ENCODE results near the gene RPTOR.

The RPTOR gene

GRCh38 chr17:80816241-80817103 is 271.8 kb downstream of the RPTOR start:
- Histone ChIP-seq H3K4me2 (ENCODE audit: low read length) (no peak overlapping the region), H3K27ac (ENCODE audit: low read depth, low read length, poor library complexity, severe bottlenecking) (no peak overlapping the region), H3K36me3 (ENCODE audit: insufficient read depth, low read length) (peaks cover 97% of the 10 kb centered on the region), H3K79me2 (ENCODE audit: insufficient read depth, low read length) (peaks cover 12% of the 10 kb centered on the region; the same call in 1 of the 2 replicates), H3K4me3 (ENCODE audit: low read depth, low read length, poor library complexity, severe bottlenecking) (no peak overlapping the region), H3K4me1 (ENCODE audit: insufficient read depth, low read length, severe bottlenecking) (no peaks in the 10 kb centered on the region), H3K9me3 (ENCODE audit: low read length) (no peaks in the 10 kb centered on the region), H3K9me2 (ENCODE audit: low read depth, low read length) (no peaks in the 10 kb centered on the region), H2AFZ (ENCODE audit: low read length) (no peak overlapping the region), H4K20me1 (ENCODE audit: insufficient read depth, low read length) (no peaks in the 10 kb centered on the region), H3K27me3 (ENCODE audit: insufficient read depth, low read length) (no peaks in the 10 kb centered on the region), H3K9ac (ENCODE audit: low read length) (no peak overlapping the region), H3F3A (ENCODE audit: insufficient read depth, low read length) (no peaks in the 10 kb centered on the region)
- TF ChIP-seq, protein P1, sequence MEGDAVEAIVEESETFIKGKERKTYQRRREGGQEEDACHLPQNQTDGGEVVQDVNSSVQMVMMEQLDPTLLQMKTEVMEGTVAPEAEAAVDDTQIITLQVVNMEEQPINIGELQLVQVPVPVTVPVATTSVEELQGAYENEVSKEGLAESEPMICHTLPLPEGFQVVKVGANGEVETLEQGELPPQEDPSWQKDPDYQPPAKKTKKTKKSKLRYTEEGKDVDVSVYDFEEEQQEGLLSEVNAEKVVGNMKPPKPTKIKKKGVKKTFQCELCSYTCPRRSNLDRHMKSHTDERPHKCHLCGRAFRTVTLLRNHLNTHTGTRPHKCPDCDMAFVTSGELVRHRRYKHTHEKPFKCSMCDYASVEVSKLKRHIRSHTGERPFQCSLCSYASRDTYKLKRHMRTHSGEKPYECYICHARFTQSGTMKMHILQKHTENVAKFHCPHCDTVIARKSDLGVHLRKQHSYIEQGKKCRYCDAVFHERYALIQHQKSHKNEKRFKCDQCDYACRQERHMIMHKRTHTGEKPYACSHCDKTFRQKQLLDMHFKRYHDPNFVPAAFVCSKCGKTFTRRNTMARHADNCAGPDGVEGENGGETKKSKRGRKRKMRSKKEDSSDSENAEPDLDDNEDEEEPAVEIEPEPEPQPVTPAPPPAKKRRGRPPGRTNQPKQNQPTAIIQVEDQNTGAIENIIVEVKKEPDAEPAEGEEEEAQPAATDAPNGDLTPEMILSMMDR (IDR thresholded peaks at IDR 0.05; ENCODE audit: low read length) = no peak
- TF ChIP-seq EZH2 (IDR thresholded peaks at IDR 0.05; ENCODE audit: borderline replicate concordance, low read length) = no peak

DNA sequence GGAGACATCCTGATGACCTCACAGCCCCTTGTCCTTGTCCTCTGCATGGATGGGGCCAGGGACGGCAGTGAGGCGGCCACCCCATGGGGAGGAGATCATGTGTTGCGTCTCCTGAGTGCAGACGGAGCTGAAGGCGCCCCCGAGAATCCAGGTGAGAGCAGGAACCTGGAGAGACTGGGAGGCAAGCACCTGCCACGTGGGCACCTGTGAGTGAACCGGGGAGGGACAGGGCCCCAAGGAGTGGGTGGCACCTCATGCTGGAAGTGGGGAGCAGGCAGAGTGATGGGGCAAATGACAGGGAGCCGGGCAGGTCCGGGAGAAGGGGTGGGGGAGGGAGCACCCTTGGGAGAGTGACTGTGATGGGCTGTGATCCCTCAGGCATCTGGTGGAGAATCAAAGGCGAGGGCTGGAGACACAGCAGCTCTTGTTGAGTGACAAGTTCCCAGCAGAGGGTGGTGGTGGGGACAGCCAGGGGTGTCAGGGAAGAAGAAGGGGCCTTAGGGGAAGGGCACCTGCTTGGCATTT is 272.7 kb downstream of the RPTOR start:
- Histone ChIP-seq H3K9ac (ENCODE audit: low read length) (no peak overlapping the region), H3K36me3 (ENCODE audit: insufficient read depth, low read length) (peaks cover 97% of the 10 kb centered on the region), H3K4me1 (ENCODE audit: insufficient read depth, low read length, severe bottlenecking) (no peaks in the 10 kb centered on the region), H4K20me1 (ENCODE audit: insufficient read depth, low read length) (no peaks in the 10 kb centered on the region), H3K27ac (ENCODE audit: low read depth, low read length, poor library complexity, severe bottlenecking) (no peak overlapping the region), H3K4me3 (ENCODE audit: low read depth, low read length, poor library complexity, severe bottlenecking) (no peak overlapping the region), H2AFZ (ENCODE audit: low read length) (no peak overlapping the region), H3K4me2 (ENCODE audit: low read length) (no peak overlapping the region), H3F3A (ENCODE audit: insufficient read depth, low read length) (no peaks in the 10 kb centered on the region), H3K9me3 (ENCODE audit: low read length) (no peaks in the 10 kb centered on the region), H3K79me2 (ENCODE audit: insufficient read depth, low read length) (peaks cover 10% of the 10 kb centered on the region; the same call in 1 of the 2 replicates), H3K27me3 (ENCODE audit: insufficient read depth, low read length) (no peaks in the 10 kb centered on the region), H3K9me2 (ENCODE audit: low read depth, low read length) (no peaks in the 10 kb centered on the region)
- no peak for TF ChIP-seq EZH2 (IDR thresholded peaks at IDR 0.05; ENCODE audit: borderline replicate concordance, low read length)
- TF ChIP-seq, protein P1 (IDR thresholded peaks at IDR 0.05; ENCODE audit: low read length) = no peak

GRCh38 chr17:80817861-80818260 is 273.2 kb downstream of the RPTOR start:
- TF ChIP-seq, protein P1 (IDR thresholded peaks at IDR 0.05; ENCODE audit: low read length) = no peak
- TF ChIP-seq EZH2 (IDR thresholded peaks at IDR 0.05; ENCODE audit: borderline replicate concordance, low read length) = no peak
- H3K4me3 ChIP-seq (ENCODE audit: low read depth, low read length, poor library complexity, severe bottlenecking) = no peak overlapping the region
- no peaks in the 10 kb centered on the region for H4K20me1 ChIP-seq (ENCODE audit: insufficient read depth, low read length)
- H3K36me3 ChIP-seq (ENCODE audit: insufficient read depth, low read length) = peaks cover 97% of the 10 kb centered on the region
- peaks cover 5% of the 10 kb centered on the region; the same call in 1 of the 2 replicates for H3K79me2 ChIP-seq (ENCODE audit: insufficient read depth, low read length)
- no peaks in the 10 kb centered on the region for H3K4me1 ChIP-seq (ENCODE audit: insufficient read depth, low read length, severe bottlenecking)
- H2AFZ ChIP-seq (ENCODE audit: low read length) = no peak overlapping the region
- H3K27me3 ChIP-seq (ENCODE audit: insufficient read depth, low read length) = no peaks in the 10 kb centered on the region
- no peaks in the 10 kb centered on the region for H3F3A ChIP-seq (ENCODE audit: insufficient read depth, low read length)
- H3K27ac ChIP-seq (ENCODE audit: low read depth, low read length, poor library complexity, severe bottlenecking) = no peak overlapping the region
- no peaks in the 10 kb centered on the region for H3K9me3 ChIP-seq (ENCODE audit: low read length)
- no peak overlapping the region for H3K9ac ChIP-seq (ENCODE audit: low read length)
- H3K4me2 ChIP-seq (ENCODE audit: low read length) = no peak overlapping the region
- H3K9me2 ChIP-seq (ENCODE audit: low read depth, low read length) = no peaks in the 10 kb centered on the region

Measured in OCI-LY1 (cell line).